ENCODE measurements around the gene DNAI2.

The DNAI2 gene

DNA sequence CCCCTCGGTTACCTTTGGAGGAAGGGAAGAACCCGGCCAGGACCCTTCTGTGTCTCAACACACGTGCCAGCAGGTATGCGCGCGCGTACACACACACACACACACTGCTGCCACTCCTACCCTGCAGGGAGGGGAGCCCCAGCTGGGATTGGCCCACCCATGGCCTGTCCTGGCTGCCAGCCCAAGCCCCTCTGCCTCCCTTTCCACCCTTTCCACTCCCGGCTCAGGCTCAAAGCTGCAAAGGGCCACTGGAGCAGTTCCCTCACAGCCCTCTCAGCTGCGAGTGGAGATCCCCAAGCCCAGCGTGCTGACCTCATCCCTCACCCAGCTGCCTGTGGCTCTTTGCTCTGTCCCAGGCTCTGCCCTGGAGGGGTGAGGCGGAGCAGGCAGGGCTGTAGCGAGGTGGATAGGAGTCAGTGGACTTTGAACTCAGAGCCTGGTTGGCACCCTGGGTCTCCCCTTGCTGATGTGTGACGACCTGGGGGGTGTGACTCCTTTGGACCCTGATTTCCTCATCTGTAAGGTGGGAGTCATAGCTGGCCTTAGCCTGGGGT is 66.5 kb downstream of the DNAI2 start:
- Histone ChIP-seq H3K79me1 (ENCODE audit: low read depth, low read length) (peaks cover 5% of the 10 kb centered on the region), H3K27me3 (ENCODE audit: control insufficient read depth in 3 of 3, insufficient read depth in 3 of 3, low read depth in 1 of 3, low read length in 3 of 3) (peaks cover 0 to 66% (median 0%) of the 10 kb centered on the region in 3 experiments)

DNA sequence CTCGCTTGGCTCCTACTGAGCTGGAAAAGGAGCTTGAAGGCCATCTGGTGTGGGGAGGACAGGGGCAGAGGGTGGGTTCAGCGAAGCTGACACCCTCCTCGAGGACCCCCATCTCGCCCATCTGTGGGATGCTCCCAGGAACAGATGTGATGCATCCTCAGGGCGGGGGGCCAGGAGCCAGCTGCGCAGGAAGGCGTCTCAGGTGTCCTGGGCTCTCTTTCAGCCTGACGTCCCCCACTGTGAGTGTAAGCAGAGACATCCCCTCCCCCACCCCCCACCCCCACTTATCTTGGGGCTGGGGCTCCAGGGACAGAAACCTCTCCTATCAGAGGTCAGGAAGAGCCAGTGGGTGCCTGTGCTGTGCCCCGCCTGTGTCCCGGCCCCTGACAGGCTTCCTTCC is 68.2 kb downstream of the DNAI2 start:
- WGBS, 2 donors (ENCODE audit: extremely low coverage in 2 of 2, insufficient read length in 2 of 2, insufficient replicate concordance in 1 of 2): no CpG with 5 or more reads among the region's 10 CpGs
- Histone ChIP-seq H2BK120ac (ENCODE audit: low read depth, low read length) (no peak overlapping the region), H3K4me3 (ENCODE audit: low read length in 2 of 2) (peak overlapping the region in 1 of 2 donors; percentile 28)

More for the DNA sequence above, 66.5 kb downstream of the DNAI2 start:
- H3K36me3 ChIP-seq (replicated peaks in 1 of 2; ENCODE audit: control insufficient read depth in 2 of 2, insufficient read depth in 2 of 2, low read length in 2 of 2): no peaks in the 10 kb centered on the region
- no peak overlapping the region for H4K8ac ChIP-seq (ENCODE audit: low read depth, low read length)
- H2AK5ac ChIP-seq (ENCODE audit: low read depth, low read length): peak overlapping the region; percentile 66
- no peak overlapping the region for H3K27ac ChIP-seq (replicated peaks; ENCODE audit: low read length)
- DNase-seq (ENCODE audit: low spot score): no peak
- no peak overlapping the region for H3K4me2 ChIP-seq (ENCODE audit: insufficient read depth, low read length, poor library complexity, severe bottlenecking)
- no peak overlapping the region for H3K23ac ChIP-seq (ENCODE audit: low read depth, low read length, poor library complexity)
- WGBS, 2 donors (ENCODE audit: extremely low coverage in 2 of 2, insufficient read length in 2 of 2, insufficient replicate concordance in 1 of 2): no CpG with 5 or more reads among the region's 13 CpGs
- H3K9ac ChIP-seq (ENCODE audit: low read depth, low read length, poor library complexity): no peak overlapping the region
- H3K4me1 ChIP-seq (ENCODE audit: control insufficient read depth in 2 of 2, insufficient read depth in 1 of 2, low read depth in 1 of 2, low read length in 2 of 2): peaks cover 0 to 10% of the 10 kb centered on the region in 2 donors
- no peak overlapping the region for H2BK5ac ChIP-seq (ENCODE audit: low read length)
- H4K91ac ChIP-seq (ENCODE audit: low read depth, low read length, poor library complexity): no peak overlapping the region
- H2BK15ac ChIP-seq (ENCODE audit: low read length): peak overlapping the region; percentile 90
- no peak overlapping the region for H2AFZ ChIP-seq (ENCODE audit: low read length)
- H3K4ac ChIP-seq (ENCODE audit: low read length): no peak overlapping the region
- no peak overlapping the region for H3K4me3 ChIP-seq (ENCODE audit: low read length in 2 of 2)
- H3K18ac ChIP-seq (ENCODE audit: low read length): peak overlapping the region; percentile 61
- no peak overlapping the region for H3K14ac ChIP-seq (ENCODE audit: low read length)
- no peaks in the 10 kb centered on the region for H3K9me3 ChIP-seq (replicated peaks in 1 of 2; ENCODE audit: control insufficient read depth in 2 of 2, insufficient read depth in 1 of 2, low read depth in 1 of 2, low read length in 2 of 2)
- H2BK120ac ChIP-seq (ENCODE audit: low read depth, low read length): no peak overlapping the region
- peak overlapping the region; percentile 30 for H2BK12ac ChIP-seq (ENCODE audit: low read length)

GRCh38 chr17:74343121-74343520 is 69.1 kb downstream of the DNAI2 start:
- Histone ChIP-seq H3K79me1 (ENCODE audit: low read depth, low read length) (peaks cover 5% of the 10 kb centered on the region), H2BK120ac (ENCODE audit: low read depth, low read length) (no peak overlapping the region), H4K91ac (ENCODE audit: low read depth, low read length, poor library complexity) (no peak overlapping the region), H2BK15ac (ENCODE audit: low read length) (no peak overlapping the region), H2BK12ac (ENCODE audit: low read length) (peak overlapping the region; percentile 84), H3K36me3 (replicated peaks in 1 of 2; ENCODE audit: control insufficient read depth in 2 of 2, insufficient read depth in 2 of 2, low read length in 2 of 2) (no peaks in the 10 kb centered on the region), H2AK5ac (ENCODE audit: low read depth, low read length) (peak overlapping the region; percentile 93), H3K4me3 (ENCODE audit: low read length in 2 of 2) (no peak overlapping the region), H3K27ac (replicated peaks; ENCODE audit: low read length) (no peak overlapping the region), H2AFZ (ENCODE audit: low read length) (no peak overlapping the region), H3K4ac (ENCODE audit: low read length) (no peak overlapping the region), H3K9me3 (replicated peaks in 1 of 2; ENCODE audit: control insufficient read depth in 2 of 2, insufficient read depth in 1 of 2, low read depth in 1 of 2, low read length in 2 of 2) (no peaks in the 10 kb centered on the region), H3K4me1 (ENCODE audit: control insufficient read depth in 2 of 2, insufficient read depth in 1 of 2, low read depth in 1 of 2, low read length in 2 of 2) (peaks cover 0 to 10% of the 10 kb centered on the region in 2 donors), H3K14ac (ENCODE audit: low read length) (peak overlapping the region; percentile 79), H2BK5ac (ENCODE audit: low read length) (no peak overlapping the region), H3K4me2 (ENCODE audit: insufficient read depth, low read length, poor library complexity, severe bottlenecking) (no peak overlapping the region), H3K18ac (ENCODE audit: low read length) (peak overlapping the region; percentile 79), H3K23ac (ENCODE audit: low read depth, low read length, poor library complexity) (peak overlapping the region; percentile 80), H3K9ac (ENCODE audit: low read depth, low read length, poor library complexity) (peak overlapping the region; percentile 75), H3K27me3 (ENCODE audit: control insufficient read depth in 3 of 3, insufficient read depth in 3 of 3, low read depth in 1 of 3, low read length in 3 of 3) (peaks cover 0 to 67% (median 2%) of the 10 kb centered on the region in 3 experiments), H4K8ac (ENCODE audit: low read depth, low read length) (peak overlapping the region; percentile 10)
- WGBS, 2 donors (ENCODE audit: extremely low coverage in 2 of 2, insufficient read length in 2 of 2, insufficient replicate concordance in 1 of 2): no CpG with 5 or more reads among the region's 8 CpGs
- DNase-seq (ENCODE audit: low spot score): no peak

More for the DNA sequence above, 68.2 kb downstream of the DNAI2 start:
- Histone ChIP-seq H3K9me3 (replicated peaks in 1 of 2; ENCODE audit: control insufficient read depth in 2 of 2, insufficient read depth in 1 of 2, low read depth in 1 of 2, low read length in 2 of 2) (no peaks in the 10 kb centered on the region), H3K4ac (ENCODE audit: low read length) (no peak overlapping the region), H2BK15ac (ENCODE audit: low read length) (peak overlapping the region; percentile 85), H3K4me2 (ENCODE audit: insufficient read depth, low read length, poor library complexity, severe bottlenecking) (no peak overlapping the region), H4K91ac (ENCODE audit: low read depth, low read length, poor library complexity) (no peak overlapping the region), H3K36me3 (replicated peaks in 1 of 2; ENCODE audit: control insufficient read depth in 2 of 2, insufficient read depth in 2 of 2, low read length in 2 of 2) (no peaks in the 10 kb centered on the region), H3K79me1 (ENCODE audit: low read depth, low read length) (peaks cover 5% of the 10 kb centered on the region), H3K4me1 (ENCODE audit: control insufficient read depth in 2 of 2, insufficient read depth in 1 of 2, low read depth in 1 of 2, low read length in 2 of 2) (peaks cover 0 to 10% of the 10 kb centered on the region in 2 donors), H2BK5ac (ENCODE audit: low read length) (no peak overlapping the region), H4K8ac (ENCODE audit: low read depth, low read length) (no peak overlapping the region), H3K14ac (ENCODE audit: low read length) (peak overlapping the region; percentile 17), H2BK12ac (ENCODE audit: low read length) (no peak overlapping the region), H3K18ac (ENCODE audit: low read length) (peak overlapping the region; percentile 79), H2AK5ac (ENCODE audit: low read depth, low read length) (peak overlapping the region; percentile 95), H3K27ac (replicated peaks; ENCODE audit: low read length) (no peak overlapping the region), H3K27me3 (ENCODE audit: control insufficient read depth in 3 of 3, insufficient read depth in 3 of 3, low read depth in 1 of 3, low read length in 3 of 3) (peaks cover 0 to 67% (median 0%) of the 10 kb centered on the region in 3 experiments), H3K23ac (ENCODE audit: low read depth, low read length, poor library complexity) (peak overlapping the region; percentile 90), H3K9ac (ENCODE audit: low read depth, low read length, poor library complexity) (no peak overlapping the region), H2AFZ (ENCODE audit: low read length) (no peak overlapping the region)
- DNase-seq (ENCODE audit: low spot score): no peak

DNA sequence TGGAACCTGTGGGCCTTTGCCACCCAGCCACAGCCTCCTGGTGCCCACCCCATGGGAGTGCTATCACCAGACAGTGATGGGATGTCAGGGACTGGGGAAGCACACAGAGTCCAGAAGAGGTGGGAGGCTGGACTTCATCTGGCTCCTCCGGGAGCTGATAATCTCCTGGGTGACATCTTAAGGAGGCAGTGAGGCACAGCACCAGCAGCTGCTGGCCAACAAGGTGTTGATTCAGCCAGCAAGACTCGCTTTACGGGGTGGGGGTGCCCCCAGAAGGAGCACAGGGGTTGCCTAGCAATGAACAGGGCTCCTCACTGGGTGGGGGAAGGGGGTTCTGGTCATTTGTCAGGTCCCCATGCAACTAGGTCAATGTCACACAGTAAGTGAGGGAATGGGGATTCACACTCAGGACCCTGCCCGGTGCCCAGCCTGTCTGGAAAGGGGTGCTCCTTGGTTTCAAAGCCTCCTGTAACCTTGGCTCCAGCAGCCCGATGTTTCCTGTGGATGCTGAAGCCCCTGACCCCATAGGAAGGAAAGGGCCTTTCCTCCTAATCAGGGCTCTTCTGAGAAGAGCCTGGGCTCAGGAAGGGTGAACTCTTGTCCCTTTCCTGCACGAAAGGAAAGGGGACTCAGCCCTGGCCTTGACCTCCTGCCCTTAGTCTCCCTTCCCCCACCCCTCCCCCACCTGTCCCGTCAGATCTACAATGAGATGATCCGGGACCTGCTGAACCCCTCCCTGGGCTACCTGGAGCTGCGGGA is 69.7 kb downstream of the DNAI2 start:
- no peak overlapping the region for H4K91ac ChIP-seq (ENCODE audit: low read depth, low read length, poor library complexity)
- H2BK15ac ChIP-seq (ENCODE audit: low read length): no peak overlapping the region
- peaks cover 5% of the 10 kb centered on the region for H3K79me1 ChIP-seq (ENCODE audit: low read depth, low read length)
- no peak overlapping the region for H3K4me2 ChIP-seq (ENCODE audit: insufficient read depth, low read length, poor library complexity, severe bottlenecking)
- no peak overlapping the region for H3K4ac ChIP-seq (ENCODE audit: low read length)
- no peaks in the 10 kb centered on the region for H3K36me3 ChIP-seq (replicated peaks in 1 of 2; ENCODE audit: control insufficient read depth in 2 of 2, insufficient read depth in 2 of 2, low read length in 2 of 2)
- peak overlapping the region; percentile 93 for H2AK5ac ChIP-seq (ENCODE audit: low read depth, low read length)
- no peak overlapping the region for H3K4me3 ChIP-seq (ENCODE audit: low read length in 2 of 2)
- H3K27ac ChIP-seq (replicated peaks; ENCODE audit: low read length): no peak overlapping the region
- peak overlapping the region; percentile 79 for H3K14ac ChIP-seq (ENCODE audit: low read length)
- peak overlapping the region; percentile 5 for H3K23ac ChIP-seq (ENCODE audit: low read depth, low read length, poor library complexity)
- H3K9me3 ChIP-seq (replicated peaks in 1 of 2; ENCODE audit: control insufficient read depth in 2 of 2, insufficient read depth in 1 of 2, low read depth in 1 of 2, low read length in 2 of 2): no peaks in the 10 kb centered on the region
- no CpG with 5 or more reads among the region's 9 CpGs for WGBS, 2 donors (ENCODE audit: extremely low coverage in 2 of 2, insufficient read length in 2 of 2, insufficient replicate concordance in 1 of 2)
- peak overlapping the region; percentile 75 for H3K9ac ChIP-seq (ENCODE audit: low read depth, low read length, poor library complexity)
- no peak overlapping the region for H2BK12ac ChIP-seq (ENCODE audit: low read length)
- peak overlapping the region; percentile 79 for H3K18ac ChIP-seq (ENCODE audit: low read length)
- peaks cover 0 to 67% (median 2%) of the 10 kb centered on the region in 3 experiments for H3K27me3 ChIP-seq (ENCODE audit: control insufficient read depth in 3 of 3, insufficient read depth in 3 of 3, low read depth in 1 of 3, low read length in 3 of 3)
- no peak for DNase-seq (ENCODE audit: low spot score)
- H2BK5ac ChIP-seq (ENCODE audit: low read length): no peak overlapping the region
- peak overlapping the region; percentile 10 for H4K8ac ChIP-seq (ENCODE audit: low read depth, low read length)
- no peak overlapping the region for H2BK120ac ChIP-seq (ENCODE audit: low read depth, low read length)
- peaks cover 0 to 10% of the 10 kb centered on the region in 2 donors for H3K4me1 ChIP-seq (ENCODE audit: control insufficient read depth in 2 of 2, insufficient read depth in 1 of 2, low read depth in 1 of 2, low read length in 2 of 2)
- no peak overlapping the region for H2AFZ ChIP-seq (ENCODE audit: low read length)

Measured in neuronal stem cell (in vitro differentiated cells).